Measurements from ENCODE around the gene SLX4IP.

The SLX4IP gene

GRCh38 chr20:10466855-10467254 lies 31.8 kb downstream of the SLX4IP start:
- no peak for DNase-seq (ENCODE audit: low spot score)

DNA sequence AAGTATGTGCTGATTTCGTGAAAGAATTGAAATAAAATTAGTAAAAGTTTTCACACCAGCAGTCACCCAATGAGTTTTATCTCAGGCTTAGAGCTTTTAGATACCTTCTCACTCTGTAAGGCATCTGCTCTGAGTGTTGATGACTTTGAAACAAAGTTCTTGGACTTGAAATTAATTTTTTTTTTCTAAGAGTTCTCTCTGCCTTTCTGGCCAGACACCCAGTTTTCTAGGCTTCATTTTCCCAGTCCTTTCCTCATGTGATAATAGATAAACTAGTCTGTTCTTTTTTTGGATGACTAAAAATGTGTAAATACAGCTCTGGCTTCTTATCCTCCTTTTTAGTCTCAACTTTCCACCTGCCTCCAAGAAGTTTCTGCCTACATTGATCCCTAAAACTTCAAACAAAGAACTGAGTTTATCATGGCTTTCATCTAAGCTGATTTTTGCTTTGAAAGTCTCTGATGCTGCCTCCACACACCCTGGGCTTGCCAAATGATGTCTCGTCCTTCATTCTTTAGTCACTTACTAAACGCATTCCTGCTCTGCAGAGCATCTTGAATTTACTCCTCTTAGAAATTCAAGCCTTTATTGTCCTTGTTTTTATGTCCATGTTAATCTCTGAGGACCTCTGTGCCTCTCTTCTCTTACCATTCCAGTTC lies 32.7 kb downstream of the SLX4IP start:
- no peak for DNase-seq (ENCODE audit: low spot score)

- no peak for DNase-seq (ENCODE audit: low spot score)
These were observed 33.3 kb downstream of the SLX4IP start for GRCh38 chr20:10468340-10468845.

GRCh38 chr20:10469056-10469455 lies 34.0 kb downstream of the SLX4IP start:
- no peak for DNase-seq (ENCODE audit: low spot score)

GRCh38 chr20:10469599-10469998 lies 34.5 kb downstream of the SLX4IP start:
- DNase-seq (ENCODE audit: low spot score) = no peak

DNA sequence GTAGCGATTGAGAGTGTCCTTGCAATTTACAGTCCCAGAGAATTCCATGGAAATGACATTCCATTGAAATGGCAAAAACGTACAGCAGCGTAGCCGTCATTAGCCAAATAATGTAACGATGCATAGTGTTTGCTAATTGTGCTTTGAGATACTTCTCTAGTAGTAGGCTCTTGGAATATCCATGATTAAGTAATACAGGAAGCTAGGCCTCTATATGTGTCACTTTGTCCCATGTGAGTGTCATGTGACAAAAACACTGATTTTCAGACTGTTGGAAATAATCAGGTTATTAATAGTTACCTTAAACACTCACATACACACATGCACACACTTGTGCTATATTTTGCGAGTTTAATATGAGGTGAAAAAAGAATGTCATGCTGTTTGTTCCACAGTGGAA lies 35.2 kb downstream of the SLX4IP start:
- DNase-seq (ENCODE audit: low spot score) = no peak

- no peak for DNase-seq (ENCODE audit: low spot score)
These were observed 37.8 kb downstream of the SLX4IP start for GRCh38 chr20:10472871-10473270.

DNA sequence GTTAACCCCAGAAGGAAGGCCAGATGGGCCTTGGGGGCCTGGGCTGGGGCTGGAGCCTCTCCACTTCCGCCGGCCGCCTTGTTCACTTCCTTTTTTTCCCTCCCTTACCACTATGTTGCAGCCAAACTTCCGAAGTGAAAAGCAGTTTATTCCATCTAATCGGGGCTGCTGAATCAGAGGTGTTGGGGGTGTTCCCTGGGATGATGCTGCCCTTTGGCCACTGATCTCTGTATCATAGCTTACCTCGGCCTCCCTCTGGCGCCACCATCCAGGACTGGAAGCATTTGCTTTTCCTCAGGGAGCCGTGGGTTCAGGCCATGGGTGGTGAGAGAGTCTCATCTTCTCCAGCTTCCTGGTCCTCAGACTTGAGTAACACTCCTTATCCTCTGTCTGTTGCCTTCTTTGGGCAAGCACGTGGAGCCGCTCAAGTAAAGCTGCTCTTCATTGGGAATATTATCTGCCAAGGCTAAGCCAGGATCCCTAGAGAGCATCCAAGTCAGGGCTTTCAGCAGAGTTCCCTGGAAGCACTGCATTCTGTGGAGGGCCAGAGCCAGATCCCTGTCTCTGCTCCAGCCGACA lies 39.6 kb downstream of the SLX4IP start:
- no peak for DNase-seq (ENCODE audit: low spot score)

DNA sequence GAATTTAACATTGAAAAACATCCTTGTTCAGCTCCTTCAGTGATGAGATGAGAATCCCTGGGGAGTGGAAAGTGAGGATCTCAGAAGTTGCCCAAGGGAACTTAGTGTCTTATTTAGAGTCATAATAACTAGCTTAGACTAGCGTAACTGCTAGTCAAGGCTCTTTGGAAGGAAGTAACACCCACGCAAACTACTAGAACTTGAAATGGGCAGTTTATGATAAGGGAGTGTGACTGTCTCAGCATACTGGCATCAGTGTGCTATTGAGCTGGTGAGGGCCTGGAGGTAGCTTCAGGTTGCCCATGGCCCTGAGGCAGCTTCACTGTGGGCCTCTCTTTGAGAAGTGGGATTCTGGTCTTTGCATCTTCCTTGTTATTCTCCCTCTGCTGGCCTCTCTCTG lies 40.1 kb downstream of the SLX4IP start:
- no peak for DNase-seq (ENCODE audit: low spot score)

DNA sequence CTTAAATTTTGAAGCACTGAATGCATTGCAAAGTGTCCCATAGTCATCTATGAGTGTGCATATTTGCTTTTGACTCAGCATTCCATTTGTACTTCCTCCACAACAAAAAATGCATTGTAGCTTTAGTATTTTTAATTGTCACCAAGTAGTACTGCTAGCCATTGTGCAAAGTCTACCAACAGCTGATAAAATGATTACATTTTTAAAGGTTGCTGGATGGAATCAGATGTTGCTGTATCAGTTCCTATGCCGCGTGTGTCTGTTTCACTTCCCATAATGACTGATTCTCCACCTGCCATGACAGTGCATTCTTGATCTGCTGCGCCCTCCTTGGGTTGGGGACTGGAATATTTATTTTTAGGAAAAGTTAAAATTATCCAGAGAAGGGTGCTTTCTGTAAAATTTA lies 41.2 kb downstream of the SLX4IP start:
- peak; percentile 31 for DNase-seq (ENCODE audit: low spot score)

- DNase-seq (ENCODE audit: low spot score) = no peak
These were observed 43.1 kb downstream of the SLX4IP start for GRCh38 chr20:10478205-10478604.

GRCh38 chr20:10478930-10479329 lies 43.8 kb downstream of the SLX4IP start:
- no peak for DNase-seq (ENCODE audit: low spot score)

DNA sequence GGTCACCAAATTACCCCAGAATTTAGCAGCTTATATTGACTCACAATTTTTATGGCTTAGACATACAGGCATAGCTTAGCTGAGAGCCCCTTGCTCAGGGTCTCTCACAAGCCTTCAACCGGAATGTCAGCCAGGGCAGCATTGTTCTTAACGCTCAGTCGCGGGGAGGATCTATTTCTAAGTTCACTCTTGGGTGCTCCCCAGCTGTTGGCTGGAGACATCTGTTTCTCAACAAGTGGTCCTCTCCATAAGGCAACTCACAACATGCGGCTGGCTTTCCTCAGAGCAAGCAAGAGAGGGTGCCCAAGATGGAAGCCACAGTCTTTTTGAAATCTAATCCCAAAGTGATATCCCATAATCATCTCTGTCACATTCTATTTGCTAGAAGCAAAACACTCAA lies 46.6 kb downstream of the SLX4IP start:
- DNase-seq (ENCODE audit: low spot score) = no peak

- no peak for DNase-seq (ENCODE audit: low spot score)
These were observed 48.6 kb downstream of the SLX4IP start for GRCh38 chr20:10483691-10484090.

GRCh38 chr20:10487142-10488136 lies 52.3 kb downstream of the SLX4IP start:
- no peak for DNase-seq (ENCODE audit: low spot score)

GRCh38 chr20:10488534-10488933 lies 53.4 kb downstream of the SLX4IP start:
- DNase-seq (ENCODE audit: low spot score) = no peak

DNA sequence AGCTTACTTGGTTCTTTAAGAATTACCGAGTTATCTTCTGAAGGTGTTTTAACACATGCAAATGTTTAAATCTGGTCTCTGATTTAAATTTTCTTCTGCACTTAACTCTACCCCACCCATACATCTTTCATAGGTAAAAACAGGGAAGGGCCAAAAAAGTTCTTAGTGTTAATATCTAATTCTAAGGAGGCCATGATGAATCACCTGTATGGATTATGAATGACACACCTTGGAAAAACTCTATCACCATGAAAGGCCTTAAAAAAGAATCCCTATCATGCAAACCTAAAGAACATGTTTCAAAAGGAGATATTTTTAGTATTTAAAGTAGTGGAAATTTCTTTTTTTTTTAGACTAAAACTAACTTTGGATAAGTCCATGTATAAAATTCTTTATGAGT lies 54.7 kb downstream of the SLX4IP start:
- DNase-seq (ENCODE audit: low spot score) = no peak

DNA sequence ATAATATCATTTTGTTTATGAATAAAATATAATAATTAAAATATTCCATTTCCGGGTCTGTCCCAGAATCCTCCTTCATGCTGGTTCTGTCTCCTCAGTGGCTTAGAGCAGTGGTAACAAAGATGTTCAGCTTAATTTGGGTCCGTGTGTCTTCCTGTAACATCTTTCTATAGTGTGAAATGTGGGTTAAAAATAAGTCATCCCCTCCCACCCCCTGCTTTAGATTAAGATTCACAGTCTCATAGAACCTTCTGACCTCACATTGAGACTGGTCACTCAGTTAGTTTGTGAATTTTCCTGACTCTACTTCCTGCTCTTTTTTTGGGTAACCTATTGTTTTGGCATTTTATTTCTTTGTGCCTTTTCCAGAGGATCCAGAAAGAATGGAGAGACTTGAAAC lies 55.2 kb downstream of the SLX4IP start:
- no peak for DNase-seq (ENCODE audit: low spot score)

DNA sequence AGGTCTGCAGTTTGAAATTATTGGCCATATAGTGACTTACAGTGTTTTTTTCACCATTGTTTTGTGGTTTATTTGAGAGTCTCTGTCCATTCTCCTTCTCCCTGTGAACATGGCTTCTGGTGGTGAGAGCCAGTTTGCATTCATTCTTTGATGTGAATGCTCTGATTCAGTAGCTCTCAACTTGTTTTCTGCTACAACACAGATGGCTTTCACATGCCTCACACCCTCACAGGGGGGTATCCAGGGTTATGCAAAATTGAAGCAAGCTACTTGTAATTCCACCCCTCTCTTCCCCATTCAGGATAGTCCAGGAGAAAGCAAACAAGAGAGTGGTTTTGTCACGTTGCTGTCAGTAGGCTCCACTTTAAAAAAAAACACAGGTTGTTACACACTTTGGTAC lies 55.6 kb downstream of the SLX4IP start:
- no peak for DNase-seq (ENCODE audit: low spot score)

GRCh38 chr20:10492065-10492464 lies 57.0 kb downstream of the SLX4IP start:
- no peak for DNase-seq (ENCODE audit: low spot score)

GRCh38 chr20:10492844-10493243 lies 57.7 kb downstream of the SLX4IP start:
- no peak for DNase-seq (ENCODE audit: low spot score)

- no peak for DNase-seq (ENCODE audit: low spot score)
These were observed 60.1 kb downstream of the SLX4IP start for GRCh38 chr20:10495173-10495572.

DNA sequence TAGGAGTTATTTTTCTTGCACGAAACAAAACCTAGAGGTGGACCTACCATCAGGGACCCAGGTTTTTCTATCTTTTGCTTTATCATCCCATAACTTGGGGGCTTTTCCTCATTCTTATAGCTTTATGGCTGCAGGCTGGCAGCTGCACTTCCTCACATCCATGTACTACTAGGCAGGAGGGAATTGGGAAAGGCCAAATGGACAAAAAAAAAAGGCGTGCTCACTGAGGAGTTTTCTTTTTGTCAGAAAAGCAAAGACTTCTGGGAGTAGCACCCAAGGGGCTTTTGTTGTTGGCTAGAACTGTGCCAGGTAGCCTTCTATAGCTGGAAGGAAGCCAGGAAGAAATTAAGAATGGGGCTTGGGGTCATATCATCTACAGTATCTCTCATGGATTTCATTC lies 61.4 kb downstream of the SLX4IP start:
- no peak for DNase-seq (ENCODE audit: low spot score)
